Activated CD8-positive, alpha-beta memory T cell treated with anti-CD3 and anti-CD28 coated beads, Interleukin-2, amount 50 U/mL, for 4 hours (primary cell): Measurements from ENCODE around the gene PGF.

Experiments
- DNase-seq: peaks from one replicate; pipeline ENCODE4 v3.0.0-alpha.2; 2020

The PGF gene

GRCh38 chr14:74954947-74955228, 509 bp downstream of the PGF start:
- no peak for DNase-seq

GRCh38 chr14:74954232-74954946, 1.0 kb downstream of the PGF start:
- DNase-seq = no peak

- DNase-seq = no peak
These were observed 1.7 kb downstream of the PGF start for GRCh38 chr14:74953686-74954085.

DNA sequence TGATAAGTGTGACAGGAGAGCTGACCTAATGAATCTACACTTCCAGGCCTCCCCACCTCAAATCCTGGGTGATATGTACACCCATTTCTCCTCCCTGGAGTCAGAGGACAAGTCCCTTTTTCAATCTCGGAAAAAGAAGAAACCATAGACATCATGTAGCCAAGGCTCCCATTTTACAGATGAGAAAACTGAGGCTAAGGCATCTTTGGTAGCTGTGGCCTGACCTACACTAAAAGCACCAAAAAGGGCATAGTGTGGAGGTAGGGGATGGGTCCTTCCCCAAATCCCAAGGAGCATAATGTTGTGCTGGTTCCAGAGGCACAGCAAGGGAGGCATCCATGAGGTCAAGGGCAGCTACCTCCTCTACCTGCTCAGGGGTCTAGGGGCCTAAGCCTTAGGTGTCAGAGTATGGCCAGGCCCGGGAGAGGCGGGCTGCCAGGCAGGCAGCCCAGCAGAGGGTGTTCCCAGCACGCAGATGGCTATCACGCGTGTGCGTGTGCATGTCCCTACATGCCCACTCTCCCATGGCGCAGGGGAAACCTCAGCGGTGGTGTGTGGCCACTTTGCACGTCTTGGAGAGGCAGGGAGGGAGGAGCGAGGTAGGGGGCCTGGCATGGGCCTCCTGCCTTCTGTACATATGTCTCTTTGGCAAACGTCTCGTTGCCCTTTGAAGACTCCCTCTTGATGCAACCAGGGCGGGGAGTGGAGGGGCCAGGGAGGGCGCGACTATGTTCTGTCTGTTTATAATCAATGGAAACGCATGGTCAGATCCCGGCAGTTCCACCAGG, 2.5 kb downstream of the PGF start:
- DNase-seq = no peak

GRCh38 chr14:74952180-74952665, 3.2 kb downstream of the PGF start:
- no peak for DNase-seq

GRCh38 chr14:74951443-74952179, 3.8 kb downstream of the PGF start:
- DNase-seq = no peak

GRCh38 chr14:74950795-74951442, 4.5 kb downstream of the PGF start:
- no peak for DNase-seq

DNA sequence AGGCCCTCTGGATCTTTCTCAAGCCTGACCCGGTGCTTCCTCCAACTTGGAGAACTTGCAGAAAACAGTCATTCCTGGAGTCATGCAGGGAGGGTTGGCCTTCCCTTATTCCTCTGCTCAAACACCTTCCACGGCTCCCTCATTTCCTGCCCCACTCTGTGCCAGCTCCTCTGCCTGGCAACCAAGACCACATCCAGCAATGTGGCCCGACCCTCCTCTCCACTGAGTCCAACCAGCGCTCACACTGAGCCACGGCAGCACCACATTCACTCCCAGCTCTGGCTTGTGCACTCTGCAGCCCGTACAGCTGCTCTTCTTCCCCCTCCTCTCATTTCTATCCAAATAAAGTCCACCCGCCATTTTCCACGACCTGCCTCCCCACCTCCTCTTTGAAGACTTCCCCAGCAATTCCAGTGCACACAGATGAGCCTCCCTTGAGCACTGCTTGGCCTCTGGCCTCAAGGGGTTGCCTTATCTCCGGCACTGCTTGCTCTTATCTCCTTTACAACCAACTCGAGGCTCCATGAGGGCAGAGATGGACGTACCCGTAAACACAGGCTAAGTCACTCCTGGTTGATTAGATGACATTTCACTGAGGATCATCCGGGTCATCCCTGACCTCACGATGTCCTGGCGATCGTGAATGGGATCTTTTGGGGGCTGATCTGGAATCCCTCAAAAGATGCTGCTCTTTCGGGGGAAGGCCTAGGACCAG, 5.4 kb downstream of the PGF start:
- DNase-seq = no peak

DNA sequence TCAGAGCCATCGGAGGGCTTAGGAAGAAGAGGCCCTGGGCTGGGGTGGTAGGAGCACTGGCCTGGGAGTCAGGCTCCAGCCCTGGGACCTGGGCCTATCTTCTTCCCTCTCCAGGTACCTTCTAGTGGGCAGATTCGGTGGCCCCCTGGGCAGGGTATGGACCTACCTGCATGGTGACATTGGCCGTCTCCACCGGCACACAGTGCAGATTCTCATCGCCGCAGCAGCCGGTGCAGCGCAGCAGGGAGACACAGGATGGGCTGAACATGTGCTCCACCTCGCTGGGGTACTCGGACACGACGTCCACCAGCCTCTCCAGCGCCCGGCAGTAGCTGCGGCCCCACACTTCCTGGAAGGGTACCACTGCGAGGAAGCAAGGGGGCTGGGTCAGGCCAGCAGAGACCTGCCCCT, 6.2 kb downstream of the PGF start:
- DNase-seq = no peak

DNA sequence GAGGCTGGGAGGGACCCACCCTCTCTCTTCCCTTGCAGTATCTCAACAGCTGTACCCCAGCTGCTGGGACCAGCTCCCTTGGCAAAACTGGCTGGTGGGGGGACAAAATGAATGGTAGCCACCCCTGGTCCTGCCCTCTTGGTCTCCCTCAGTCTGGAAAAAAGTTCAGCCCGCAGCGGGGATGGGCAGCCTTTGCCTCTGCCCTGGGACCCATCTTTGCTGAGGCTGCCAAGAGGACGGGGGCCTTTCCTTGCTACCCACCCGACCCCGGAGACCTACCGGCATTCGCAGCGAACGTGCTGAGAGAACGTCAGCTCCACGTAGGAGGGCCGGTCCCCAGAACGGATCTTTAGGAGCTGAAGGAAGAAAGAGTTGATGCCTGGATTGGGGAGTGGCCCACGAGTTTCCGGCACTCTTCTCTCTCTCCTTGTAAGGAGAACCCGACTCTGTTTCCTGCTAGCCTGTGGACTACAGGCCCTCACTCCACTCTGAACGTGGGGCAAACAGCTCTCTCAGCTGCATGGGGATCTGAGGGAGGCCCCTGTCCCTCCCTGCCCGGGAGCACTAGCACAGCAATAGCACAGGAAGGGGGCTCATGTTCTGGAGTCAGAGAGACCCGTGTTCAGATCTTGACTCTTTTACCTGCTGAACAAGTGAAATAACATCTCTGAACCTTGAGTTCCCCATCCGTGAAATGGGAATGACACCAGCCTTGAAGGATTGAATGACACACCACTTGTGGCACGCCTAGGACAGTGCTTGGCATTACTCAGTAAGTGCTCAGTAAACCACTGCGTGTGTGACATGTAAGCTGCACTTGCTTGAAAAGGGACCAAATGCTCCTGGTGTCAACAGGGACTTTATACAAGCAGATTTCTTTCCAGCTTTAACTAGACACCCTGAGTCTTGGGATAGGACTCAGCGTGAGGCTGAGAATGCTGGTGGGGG, 6.9 kb downstream of the PGF start:
- DNase-seq = no peak

GRCh38 chr14:74947353-74948227, 7.8 kb downstream of the PGF start:
- no peak for DNase-seq

- no peak for DNase-seq
These were observed 8.6 kb downstream of the PGF start for GRCh38 chr14:74946659-74947281.

GRCh38 chr14:74945852-74946658, 9.3 kb downstream of the PGF start:
- DNase-seq = peak; percentile 74

DNA sequence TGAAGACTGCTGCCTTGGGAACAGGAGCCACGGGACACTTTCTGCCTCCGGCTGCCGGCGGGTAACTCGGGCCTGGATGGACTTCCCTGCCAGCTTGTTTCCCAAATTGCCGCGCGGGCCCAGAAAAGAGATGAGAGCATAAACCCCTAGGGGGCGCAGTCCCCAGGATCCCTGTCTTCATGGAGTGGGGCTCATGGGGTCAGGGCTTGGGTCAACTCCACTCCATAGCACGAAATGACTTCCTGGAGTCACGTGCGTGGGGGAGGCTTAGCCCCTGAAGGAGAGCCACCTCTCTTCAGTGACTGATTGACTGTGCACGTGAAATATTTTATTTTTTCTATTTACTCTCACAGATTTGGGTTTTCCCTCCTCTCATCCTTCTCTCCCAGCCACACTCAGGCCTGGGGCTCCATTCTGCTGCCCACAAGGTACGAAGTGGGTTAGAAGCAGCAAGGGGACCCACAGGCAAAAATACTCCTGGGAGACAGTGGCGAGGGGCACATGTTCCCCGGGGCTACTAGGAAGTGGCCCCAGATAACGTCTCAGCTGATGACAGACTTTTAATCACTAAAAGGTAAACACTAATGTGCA, 10.0 kb downstream of the PGF start:
- no peak for DNase-seq

DNA sequence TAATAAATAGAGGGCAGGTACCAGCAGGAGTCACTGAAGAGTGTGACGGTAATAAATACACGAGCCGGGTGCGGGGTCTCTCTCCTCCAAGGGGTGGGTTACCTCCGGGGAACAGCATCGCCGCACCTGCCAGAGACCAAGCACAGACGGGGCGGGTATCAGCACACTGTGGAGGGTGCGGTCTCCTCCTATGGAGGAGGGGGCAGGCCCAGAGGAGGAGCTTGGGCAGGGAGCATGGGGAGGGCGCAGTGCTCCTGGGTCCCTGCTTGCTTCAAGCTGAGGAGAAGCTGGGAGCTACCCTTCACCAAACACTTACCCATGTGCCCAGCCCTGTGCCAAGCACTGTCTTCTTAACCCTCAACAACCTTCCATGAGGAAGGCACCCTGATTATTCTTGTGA, 12.8 kb downstream of the PGF start:
- DNase-seq = no peak

GRCh38 chr14:74942181-74942580, 13.2 kb downstream of the PGF start:
- no peak for DNase-seq

DNA sequence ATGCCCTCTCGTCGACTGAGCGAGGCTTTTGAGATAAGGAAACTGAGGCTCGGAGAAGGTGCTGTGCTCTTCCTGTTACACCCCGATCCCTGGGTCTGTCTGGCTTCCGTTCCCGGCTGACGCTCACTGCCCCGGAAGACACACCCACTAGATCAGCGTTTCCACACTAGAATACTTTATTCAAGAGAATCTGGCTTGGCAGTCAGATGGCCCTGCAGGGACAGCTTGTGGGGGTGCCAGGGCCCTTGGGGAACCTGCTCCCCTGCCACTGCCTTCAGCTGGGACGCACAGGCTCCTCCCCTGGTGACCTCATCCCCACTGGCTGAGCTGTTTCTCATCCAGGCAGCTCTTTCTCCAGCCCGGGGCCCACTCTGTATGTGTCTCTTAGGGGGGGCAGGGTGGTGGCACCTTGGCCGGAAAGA, 13.7 kb downstream of the PGF start:
- peak; percentile 66 for DNase-seq

DNA sequence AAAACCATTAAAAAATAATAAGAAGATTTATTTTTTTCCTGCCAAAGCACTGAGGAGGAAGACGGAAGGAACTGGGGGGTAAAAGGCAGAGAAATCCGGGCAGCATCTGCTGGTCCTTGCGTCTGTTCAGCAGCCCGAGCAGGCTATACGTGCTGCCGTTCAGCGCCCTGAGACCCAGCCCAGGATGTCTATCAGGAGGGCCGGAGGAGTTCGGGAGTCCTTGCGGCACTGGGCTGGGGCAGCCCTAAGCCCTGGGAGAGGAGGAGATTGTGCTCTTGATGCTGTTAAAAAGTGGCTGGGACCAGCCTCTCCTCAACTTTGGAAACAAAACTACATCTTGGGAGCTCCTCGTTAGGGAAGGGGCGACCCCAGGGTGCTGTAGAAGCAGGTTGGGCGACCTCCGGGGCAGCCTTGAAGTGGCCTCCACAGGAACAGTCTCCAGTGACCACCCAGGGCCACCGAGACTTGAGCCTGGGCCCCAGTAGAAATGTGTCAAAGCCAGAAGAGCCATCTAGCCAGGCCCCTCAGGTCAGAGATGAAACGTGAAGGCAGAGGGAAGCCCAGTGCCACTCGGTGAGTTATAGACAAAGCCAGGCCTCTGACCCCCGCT, 14.3 kb downstream of the PGF start:
- DNase-seq = no peak
